K562 (cell line): ENCODE data around the gene CTTNBP2. TPM values are rescaled to one million over a fixed set of nuclear protein-coding genes. Genes with fewer than 3 reads are reported as not detected.

Experiments
- ASH1L ChIP-seq: fragments of 450-650 bp; IDR thresholded peaks from 2 replicates; pipeline ENCODE4 v1.6.1; 2018; ENCODE audit warnings: borderline replicate concordance, mild to moderate bottlenecking, low read depth; ENCODE audit not compliant: partially characterized antibody
- ATF2 ChIP-seq: sonication (generic); formaldehyde crosslinking; IDR thresholded peaks from 2 replicates; pipeline ENCODE4 v1.8.1; 2022; ENCODE audit warnings: missing genetic modification reagents
- ATF6 ChIP-seq: sonication (generic); formaldehyde crosslinking; IDR thresholded peaks from 2 replicates; pipeline ENCODE4 v1.4.0; 2020; ENCODE audit warnings: mild to moderate bottlenecking, missing genetic modification reagents
- GTF2B ChIP-seq: IDR thresholded peaks from 2 replicates; pipeline ENCODE4 v1.6.1; 2011; ENCODE audit not compliant: insufficient read length; ENCODE audit errors: extremely low read depth
- GTF2E2 ChIP-seq: fragments of 200-800 bp; sonication (Bioruptor generic); IDR thresholded peaks from 2 replicates; pipeline ENCODE4 v1.6.1; 2016; ENCODE audit warnings: missing genetic modification characterization, missing compliant biosample characterization
- HDAC1 ChIP-seq, 2 experiments: fragments of 450-650 bp; IDR thresholded peaks; 2 replicates each; pipeline ENCODE4 v1.6.1; 2016 to 2017; ENCODE audit warnings: inconsistent platforms in 1 of 2, mild to moderate bottlenecking in 1 of 2, moderate library complexity in 1 of 2
- HSF4 ChIP-seq: fragments of 250-450 bp; sonication (Bioruptor Pico); IDR thresholded peaks from 2 replicates; pipeline ENCODE4 v2.1.2; 2022; ENCODE audit warnings: mild to moderate bottlenecking, moderate library complexity, borderline replicate concordance
- KAT7 ChIP-seq: sonication (generic); formaldehyde crosslinking; IDR thresholded peaks from 2 replicates; pipeline ENCODE4 v1.8.0; 2022; ENCODE audit warnings: missing genetic modification reagents, mild to moderate bottlenecking, borderline replicate concordance
- MAFK ChIP-seq: IDR thresholded peaks from 2 replicates; pipeline ENCODE4 v1.6.1; 2011; ENCODE audit warnings: low read length, improper control_type of control experiment
- MLLT1 ChIP-seq, 2 experiments: fragments of 450-650 bp; IDR thresholded peaks; 2 replicates each; pipeline ENCODE4 v1.6.1; 2016
- MTA3 ChIP-seq: fragments of 450-650 bp; formaldehyde crosslinking; IDR thresholded peaks from 2 replicates; pipeline ENCODE4 v1.6.1; 2017; ENCODE audit warnings: mild to moderate bottlenecking, borderline replicate concordance
- NFE2 ChIP-seq: IDR thresholded peaks from 2 replicates; pipeline ENCODE4 v1.6.1; 2014; ENCODE audit warnings: antibody characterized with exemption, low read depth
- PRPF4 ChIP-seq: fragments of 200-400 bp; formaldehyde crosslinking; IDR thresholded peaks from one replicate; pipeline ENCODE4 v1.6.1; 2017; ENCODE audit warnings: low read length, low read depth, mild to moderate bottlenecking; ENCODE audit not compliant: insufficient read depth, poor library complexity, severe bottlenecking
- RBM14 ChIP-seq: fragments of 200-400 bp; formaldehyde crosslinking; IDR thresholded peaks from 2 replicates; pipeline ENCODE4 v1.6.1; 2018; ENCODE audit warnings: low read depth, mild to moderate bottlenecking, low read length, moderate library complexity, borderline replicate concordance; ENCODE audit not compliant: insufficient read depth
- RNF2 ChIP-seq: sonication (generic); IDR thresholded peaks from 2 replicates; pipeline ENCODE4 v1.6.1; 2016
- SNRNP70 ChIP-seq: fragments of 200-400 bp; formaldehyde crosslinking; optimal IDR thresholded peaks from 2 replicates; pipeline ENCODE3; 2017; ENCODE audit warnings: low read depth, low read length
- ZNF395 ChIP-seq: fragments of 200-800 bp; sonication (Bioruptor generic); IDR thresholded peaks from 2 replicates; pipeline ENCODE4 v1.6.1; 2017; ENCODE audit warnings: missing genetic modification characterization, missing compliant biosample characterization
- ZNF561 ChIP-seq: fragments of 450-650 bp; formaldehyde crosslinking; conservative IDR thresholded peaks from 2 replicates; pipeline ENCODE4 v1.4.0; 2020; ENCODE audit warnings: mild to moderate bottlenecking, moderate library complexity
- ZNF785 ChIP-seq: fragments of 250-450 bp; sonication (Bioruptor Pico); IDR thresholded peaks from 2 replicates; pipeline ENCODE4 v1.4.0; 2020; ENCODE audit warnings: mild to moderate bottlenecking
- polyA plus RNA-seq, 8 experiments: library from polyadenylated mRNA; depleted of rRNA in 4 of 8; stranded (reverse) in 5 of 8; unstranded in 3 of 8; fragments of >200 nt; fragmentation: Nextera tagmentation in 2 of 8; fragmentation: Illumina TruSeq in 1 of 8; extraction: Ambion mirVana in 2 of 8; extraction: Trizol in 1 of 8; gene quantifications; 2 replicates each; pipeline versions ENCODE4 v1.2.1 to v1.2.3, GENCODE V29; 2011 to 2014; ENCODE audit warnings: inconsistent platforms in 1 of 8, missing spikeins in 1 of 8
- total RNA-seq, 7 experiments: library from RNA; depleted of rRNA in 6 of 7; stranded (reverse); fragments of >200 nt in 6 of 7; fragmentation: Illumina TruSeq in 2 of 7; extraction: Trizol in 2 of 7; gene quantifications; 2 replicates each; pipeline versions ENCODE4 v1.2.1 to v1.2.3, GENCODE V29; 2011 to 2021; ENCODE audit warnings: low replicate concordance in 1 of 7

Gene CTTNBP2
- total and polyA plus RNA-seq, 9 of the 15 experiments (the other 6 are each of a cell fraction or from before 2014, with no cell fraction given) = 0.05 TPM; not detected in 8

- TF ChIP-seq PRPF4 (no peak), MAFK (peak; percentile 99), ASH1L (no peak), RBM14 (no peak), MTA3 (peak; percentile 92), NFE2 (peak; percentile 83), KAT7 (no peak), ZNF561 (no peak), RNF2 (peak; percentile 97), HDAC1 (IDR thresholded peaks at IDR 0.05) (peak in 1 of 2 experiments; percentile 91; a peak in 2 of 4 replicates), GTF2E2 (tag) (0 out of 2 replicates have a peak, but pooled peaks have one; percentile 50), ZNF395 (CRISPR knock-in tag) (peak; percentile 92; the same call in 1 of the 2 replicates), GTF2B (no peak), SNRNP70 (no peak), HSF4 (CRISPR knock-in tag) (no peak), ATF6 (0 out of 2 replicates have a peak, but pooled peaks have one; percentile 43), ATF2 (CRISPR knock-in tag) (no peak), MLLT1 (IDR thresholded peaks at IDR 0.05) (peak in 1 of 2 experiments; percentile 93; a peak in 2 of 4 replicates), ZNF785 (CRISPR knock-in tag) (no peak)
Observed at GRCh38 chr7:117791877-117792780, 81.1 kb downstream of the CTTNBP2 start (continued).
